GM19025 (cell line): ENCODE data around the gene CLIC3.

Experiments used
- ATAC-seq: cut with Tn5 transposase; IDR thresholded peaks from one replicate; pipeline ENCODE4 v1.9.1; 2021; ENCODE audit warnings: mild to moderate bottlenecking, low read depth, moderate library complexity; ENCODE audit not compliant: unreplicated experiment

The CLIC3 gene

DNA sequence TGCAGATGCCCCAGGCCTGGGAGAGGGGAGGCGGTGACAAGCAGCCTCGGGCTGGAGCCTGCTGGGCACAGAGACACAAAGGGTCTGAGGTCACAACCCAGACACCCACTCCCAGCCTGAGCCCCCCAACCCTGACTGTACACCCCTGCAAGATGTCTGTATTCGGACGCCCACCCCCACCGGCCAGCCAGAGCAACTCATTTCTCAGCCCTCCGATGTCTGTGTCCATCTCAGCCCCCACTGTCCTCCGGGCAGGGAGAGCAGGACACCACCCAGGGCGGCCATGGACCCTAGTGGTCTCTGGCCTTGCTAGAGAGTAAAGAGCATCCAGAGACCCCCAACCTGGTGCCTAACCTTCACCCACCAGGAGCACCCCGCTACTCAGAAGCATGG lies 40.4 kb downstream of the CLIC3 start:
- no peak for ATAC-seq

- ATAC-seq = no peak
Observed at GRCh38 chr9:136955202-136955942, 41.0 kb downstream of the CLIC3 start.

DNA sequence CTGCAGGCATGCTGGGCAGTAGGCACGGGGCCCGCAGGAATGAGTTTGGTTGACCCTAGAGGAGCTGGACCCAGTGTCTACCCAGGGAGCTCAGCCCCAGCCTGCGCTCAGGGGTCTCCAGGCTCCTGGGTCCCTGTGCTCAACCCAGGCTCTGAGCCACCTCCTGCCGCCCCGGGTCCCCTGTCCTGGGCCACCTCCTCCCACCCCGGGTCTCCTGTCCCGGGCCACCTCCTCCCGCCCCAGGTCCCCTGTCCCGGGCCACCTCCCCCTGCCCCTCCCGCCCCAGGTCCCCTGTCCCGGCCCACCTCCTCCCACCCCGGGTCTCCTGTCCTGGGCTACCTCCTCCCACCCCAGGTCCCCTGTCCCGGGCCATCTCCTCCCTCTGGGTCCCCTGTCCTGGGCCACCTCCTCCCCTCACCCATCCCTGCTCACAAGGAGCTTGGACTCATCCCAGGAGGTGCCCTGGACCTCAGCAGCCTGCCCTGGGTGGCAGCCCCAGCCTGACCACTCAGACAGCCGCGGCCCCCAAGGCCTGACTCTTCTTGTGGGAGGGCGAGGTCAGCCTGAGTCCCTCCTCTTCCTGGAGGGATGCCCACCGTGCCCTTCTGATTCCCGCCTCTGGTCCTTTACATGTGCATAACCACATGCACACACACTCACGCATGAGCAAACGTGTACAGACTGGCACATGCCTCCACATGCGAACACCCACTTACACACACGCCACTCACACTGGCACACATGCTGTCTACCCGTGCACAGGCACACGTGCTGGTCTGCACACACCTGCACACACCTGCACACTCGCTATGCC lies 41.9 kb downstream of the CLIC3 start:
- no peak for ATAC-seq

- no peak for ATAC-seq
Observed at GRCh38 chr9:136953771-136954269, 42.5 kb downstream of the CLIC3 start.

- no peak for ATAC-seq
Observed at GRCh38 chr9:136952876-136953770, 43.2 kb downstream of the CLIC3 start.

- ATAC-seq = no peak
Observed at GRCh38 chr9:136952321-136952850, 44.0 kb downstream of the CLIC3 start.

DNA sequence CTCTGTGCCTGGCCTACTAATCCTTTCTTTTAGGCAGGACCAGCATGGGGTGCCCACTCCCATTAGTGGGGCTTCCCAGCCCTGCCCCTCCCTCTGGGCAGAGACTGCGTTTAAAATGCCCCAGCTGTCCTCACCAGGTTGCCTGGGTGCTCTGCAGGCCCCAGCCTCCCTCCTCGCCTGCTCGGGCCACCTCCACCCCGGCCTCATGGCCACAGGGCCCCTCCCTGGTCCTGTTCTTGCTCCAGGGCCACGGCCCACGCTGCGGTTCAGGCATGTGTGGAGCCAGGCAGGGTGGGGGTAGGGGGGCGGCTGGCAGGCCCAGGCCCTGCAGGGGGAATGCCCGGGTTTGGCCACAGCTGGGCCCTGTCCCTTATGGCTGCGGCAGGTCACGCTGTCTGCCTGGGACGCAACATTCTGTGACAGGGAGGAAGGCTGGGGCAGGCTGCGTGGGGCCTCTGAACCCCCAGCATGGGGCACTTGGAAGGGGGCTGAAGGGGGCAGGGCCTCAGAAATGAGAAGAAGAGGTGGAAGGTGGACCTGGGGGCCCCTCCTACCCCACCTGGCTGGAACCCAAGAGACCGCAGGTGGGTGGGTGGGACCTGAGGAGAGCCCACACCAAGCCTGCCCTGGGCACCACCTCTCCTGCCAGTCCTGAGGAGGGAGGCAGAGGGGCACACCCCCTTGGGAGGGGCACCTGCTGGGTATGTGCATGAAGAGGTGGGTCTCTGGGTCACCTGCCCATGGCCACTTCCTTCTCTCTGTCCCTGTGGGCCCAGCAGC lies 44.6 kb downstream of the CLIC3 start, which contains the start of gene LCN12:
LCN12 (plus strand) TSS at position 733 of the 780 bp plus-strand sequence. CDS start 55 bp downstream, outside the sequence.
- ATAC-seq = no peak

DNA sequence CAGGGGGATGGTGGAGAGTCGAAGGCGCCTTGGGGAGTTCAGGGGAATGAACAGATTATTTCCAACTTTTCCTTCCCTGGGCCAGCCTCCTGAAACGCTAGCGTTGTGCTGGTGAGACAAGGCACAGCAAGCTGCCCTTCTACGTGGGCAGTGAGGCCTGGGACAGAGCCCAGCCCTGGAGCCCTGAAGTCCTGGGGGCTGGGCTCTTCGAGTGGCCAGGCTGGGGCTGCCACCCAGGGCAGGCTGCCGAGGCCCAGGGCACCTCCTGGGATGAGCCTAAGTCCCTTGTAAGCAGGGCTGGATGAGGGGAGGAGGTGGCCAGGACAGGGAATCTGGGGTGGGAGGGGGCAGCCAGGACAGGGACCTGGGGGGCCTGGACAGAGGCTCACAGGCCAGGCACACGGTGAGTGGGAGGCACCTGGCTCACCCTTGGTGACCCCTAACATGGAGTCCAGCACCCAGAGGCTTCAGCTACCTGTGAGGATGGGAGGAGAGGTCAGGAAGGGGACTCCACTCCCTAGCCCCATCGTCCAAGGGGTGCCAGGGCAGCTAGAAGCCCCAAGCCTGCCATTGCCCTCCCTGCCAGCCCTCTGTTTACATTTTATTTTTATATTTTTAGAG lies 45.6 kb downstream of the CLIC3 start:
- ATAC-seq = no peak

DNA sequence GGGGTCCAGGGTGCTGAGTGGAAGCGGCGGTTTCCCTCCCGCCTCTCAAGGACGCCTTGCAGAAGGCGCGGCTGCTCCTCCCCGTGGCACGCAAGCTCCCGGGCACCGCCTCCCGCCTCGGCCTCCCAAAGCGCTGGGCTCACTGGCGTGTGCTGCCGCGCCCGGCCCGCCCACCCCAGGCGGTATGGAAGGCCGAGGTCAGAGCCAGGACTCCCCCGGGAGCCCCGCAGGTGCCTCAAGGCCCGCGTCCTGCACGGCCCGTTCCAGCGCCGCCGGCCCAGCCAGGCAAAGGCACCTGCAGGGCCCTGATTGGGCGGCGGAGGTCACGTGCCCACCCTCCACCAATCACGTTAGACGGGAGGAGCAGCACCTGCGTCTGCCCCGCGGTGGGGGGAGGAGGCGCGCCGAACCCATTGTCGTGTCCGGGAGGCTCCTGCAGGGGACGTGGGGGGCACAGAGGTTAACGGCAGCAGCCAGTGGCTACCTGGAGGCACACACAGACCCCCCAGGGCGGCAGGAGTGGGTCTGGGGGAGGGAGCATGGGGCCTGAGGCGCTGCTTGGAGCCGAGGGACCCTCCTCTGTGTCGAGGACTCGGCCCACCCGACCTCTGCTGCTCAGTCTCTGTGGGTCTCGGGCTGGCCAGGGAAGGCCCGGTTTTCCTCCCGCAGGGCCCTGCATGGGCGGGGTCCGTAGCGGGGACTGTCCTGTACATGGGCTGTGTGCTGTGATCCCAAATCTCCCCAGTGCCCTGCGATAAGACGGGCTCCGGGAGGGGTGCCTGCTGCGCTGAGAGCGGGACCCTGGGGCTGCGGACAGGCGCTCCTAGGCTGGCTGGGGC lies 46.3 kb downstream of the CLIC3 start:
- ATAC-seq = peak; percentile 93

- ATAC-seq = no peak
Observed at GRCh38 chr9:136949239-136949816, 47.0 kb downstream of the CLIC3 start.

DNA sequence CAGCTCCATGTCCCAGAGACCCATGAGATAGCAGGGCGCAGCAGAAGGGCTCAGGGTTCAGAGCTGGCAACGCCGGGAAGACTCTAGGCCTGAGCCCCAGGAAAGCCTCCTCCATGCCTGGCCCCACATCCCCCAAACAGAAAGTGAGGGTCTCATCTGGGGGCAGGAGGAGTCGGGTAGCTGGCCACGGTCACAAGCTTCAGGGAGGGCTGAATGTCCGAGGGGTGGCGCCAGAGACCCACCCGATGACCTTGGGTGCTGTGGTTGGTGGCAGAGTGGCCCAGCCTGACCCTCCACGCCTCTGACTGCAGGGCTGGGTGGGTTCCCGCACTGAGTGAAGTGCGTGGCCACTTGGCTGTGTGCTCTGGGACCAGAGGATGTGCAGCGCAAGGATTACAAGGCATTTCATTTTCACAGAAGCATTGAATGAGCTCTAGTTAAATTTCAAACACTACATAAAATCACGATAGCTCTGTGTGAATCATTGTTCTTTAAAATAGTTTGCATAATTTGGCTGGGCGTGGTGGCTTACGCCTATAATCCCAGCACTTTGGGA lies 48.3 kb downstream of the CLIC3 start:
- no peak for ATAC-seq

- ATAC-seq = no peak
Observed at GRCh38 chr9:136947028-136947891, 49.1 kb downstream of the CLIC3 start.

- ATAC-seq = no peak
Observed at GRCh38 chr9:136946228-136947027, 49.9 kb downstream of the CLIC3 start.

DNA sequence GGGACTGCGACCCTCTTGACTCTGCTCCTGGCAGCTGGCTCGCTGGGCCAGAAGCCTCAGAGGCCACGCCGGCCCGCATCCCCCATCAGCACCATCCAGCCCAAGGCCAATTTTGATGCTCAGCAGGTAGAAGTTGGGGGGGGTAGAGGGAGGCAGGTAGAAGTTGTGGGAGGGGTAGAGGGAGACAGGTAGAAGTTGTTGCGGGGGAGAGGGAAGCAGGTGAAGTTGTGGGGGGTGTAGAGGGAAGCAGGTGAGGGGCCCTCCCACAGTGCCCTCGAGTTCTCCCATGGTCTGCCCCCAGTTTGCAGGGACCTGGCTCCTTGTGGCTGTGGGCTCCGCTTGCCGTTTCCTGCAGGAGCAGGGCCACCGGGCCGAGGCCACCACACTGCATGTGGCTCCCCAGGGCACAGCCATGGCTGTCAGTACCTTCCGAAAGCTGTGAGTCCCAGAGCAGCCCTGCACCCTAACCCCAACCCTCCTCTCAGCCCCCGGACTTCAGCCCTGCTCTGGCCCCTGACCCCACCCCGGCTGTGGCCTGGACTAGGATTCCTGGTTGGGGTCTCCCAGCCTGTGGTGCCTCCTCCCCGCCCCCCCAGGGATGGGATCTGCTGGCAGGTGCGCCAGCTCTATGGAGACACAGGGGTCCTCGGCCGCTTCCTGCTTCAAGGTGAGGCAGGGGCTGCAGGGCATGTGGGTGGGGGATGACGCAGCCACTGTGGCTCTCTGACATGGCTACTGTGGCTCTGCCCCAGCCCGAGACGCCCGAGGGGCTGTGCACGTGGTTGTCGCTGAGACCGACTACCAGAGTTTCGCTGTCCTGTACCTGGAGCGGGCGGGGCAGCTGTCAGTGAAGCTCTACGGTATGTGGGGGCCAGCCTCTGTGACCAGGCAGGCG lies 50.8 kb downstream of the CLIC3 start:
- no peak for ATAC-seq
